Activated CD4-positive, CD25-positive, alpha-beta regulatory T cell treated with anti-CD3 and anti-CD28 coated beads, Interleukin-2, amount 50 U/mL, for 16 hours (primary cell): ENCODE data around the gene EMP3.
"Not testable (repeated sequence)": the region's sequence is repeated elsewhere in the genome, so short reads cannot be mapped to it uniquely, and the experiment has no call there.

Experiments
- DNase-seq: peaks from one replicate; pipeline ENCODE4 v3.0.0-alpha.2; 2020; ENCODE audit warnings: low read depth, low spot score

EMP3 gene

GRCh38 chr19:48317708-48317960 lies 7.7 kb upstream of the EMP3 start:
- not testable (repeated sequence) for DNase-seq

- no peak for DNase-seq
These were observed 6.9 kb upstream of the EMP3 start for GRCh38 chr19:48318286-48318987.

GRCh38 chr19:48319647-48320541 lies 5.5 kb upstream of the EMP3 start:
- peak; percentile 58 for DNase-seq

GRCh38 chr19:48321372-48321621 lies 4.1 kb upstream of the EMP3 start:
- peak; percentile 90 for DNase-seq

GRCh38 chr19:48321622-48322591 lies 3.4 kb upstream of the EMP3 start:
- peak; percentile 98 for DNase-seq

GRCh38 chr19:48329167-48329891 lies 4.0 kb downstream of the EMP3 start:
- DNase-seq, result no peak

GRCh38 chr19:48330012-48330681 lies 4.8 kb downstream of the EMP3 start:
- peak; percentile 73 for DNase-seq

- DNase-seq, result no peak
These were observed 7.0 kb downstream of the EMP3 start for GRCh38 chr19:48332351-48332661.

- peak; percentile 88 for DNase-seq
These were observed 7.5 kb downstream of the EMP3 start for GRCh38 chr19:48332662-48333466.

- peak; percentile 87 for DNase-seq
These were observed 8.4 kb downstream of the EMP3 start for GRCh38 chr19:48333467-48334384.

- no peak for DNase-seq
These were observed 13.0 kb downstream of the EMP3 start for GRCh38 chr19:48338253-48338755.

GRCh38 chr19:48338802-48339503 lies 13.6 kb downstream of the EMP3 start:
- no peak for DNase-seq

- no peak for DNase-seq
These were observed 15.6 kb downstream of the EMP3 start for GRCh38 chr19:48340995-48341394.

- no peak for DNase-seq
These were observed 16.4 kb downstream of the EMP3 start for GRCh38 chr19:48341515-48342413.

- DNase-seq, result no peak
These were observed 17.0 kb downstream of the EMP3 start for GRCh38 chr19:48342414-48342738.

- no peak for DNase-seq
These were observed 17.6 kb downstream of the EMP3 start for GRCh38 chr19:48342841-48343540.

- DNase-seq, result no peak
These were observed 19.5 kb downstream of the EMP3 start for GRCh38 chr19:48344892-48345291.
